Measurements from ENCODE around the gene DCAKD.

DCAKD gene

DNA sequence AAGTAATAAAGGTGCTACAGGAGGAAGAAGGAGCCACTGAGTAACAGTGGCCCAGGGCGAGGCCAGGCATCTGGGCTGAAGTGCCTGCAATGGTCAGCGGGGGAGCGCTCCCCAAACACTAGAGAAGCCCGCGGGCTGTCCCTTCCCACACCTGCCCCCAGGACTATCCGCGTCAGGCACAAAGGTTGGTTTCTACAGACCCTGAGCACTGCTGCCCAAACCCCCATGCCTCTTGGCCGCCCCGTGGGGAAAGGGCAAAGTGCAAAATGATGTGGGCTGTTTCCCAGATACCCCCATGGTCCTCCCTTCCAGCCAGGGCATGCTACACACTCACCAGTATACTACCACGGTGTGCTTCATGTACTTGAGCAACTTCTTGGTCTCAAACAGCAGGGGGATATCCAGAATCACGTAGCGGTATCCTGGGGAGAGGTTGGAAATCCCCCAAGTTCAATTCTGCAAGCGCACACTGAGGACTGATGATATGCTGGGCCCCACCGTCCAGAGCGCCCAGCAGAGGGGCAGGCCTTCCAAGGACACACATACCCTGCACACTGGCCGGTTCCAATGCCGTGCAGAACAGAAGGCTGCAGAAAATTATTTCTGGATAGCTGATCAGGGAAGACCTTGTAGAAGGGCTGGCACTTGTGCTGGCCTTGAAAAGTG lies 21.5 kb downstream of the DCAKD start:
- no peak for DNase-seq

DNA sequence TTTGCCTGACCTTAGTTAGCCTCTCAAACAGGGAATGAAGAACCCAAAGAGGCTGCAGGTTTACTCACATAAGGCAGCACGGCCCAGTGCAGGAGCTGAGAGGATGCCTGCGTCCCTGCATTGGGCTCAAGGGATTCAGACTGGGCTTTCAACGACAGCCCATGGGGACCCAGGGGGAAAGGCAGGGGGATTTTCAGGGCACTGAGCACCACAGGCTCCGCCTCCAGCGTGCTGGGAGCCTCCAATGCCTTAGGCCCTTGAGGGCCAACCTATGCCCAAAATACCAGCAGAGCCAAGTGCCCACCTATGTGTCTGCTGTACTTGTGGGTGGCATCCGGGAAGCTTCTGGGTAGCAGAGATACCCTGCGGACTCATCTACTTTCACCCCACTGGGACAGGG lies 22.3 kb downstream of the DCAKD start:
- DNase-seq = no peak

DNA sequence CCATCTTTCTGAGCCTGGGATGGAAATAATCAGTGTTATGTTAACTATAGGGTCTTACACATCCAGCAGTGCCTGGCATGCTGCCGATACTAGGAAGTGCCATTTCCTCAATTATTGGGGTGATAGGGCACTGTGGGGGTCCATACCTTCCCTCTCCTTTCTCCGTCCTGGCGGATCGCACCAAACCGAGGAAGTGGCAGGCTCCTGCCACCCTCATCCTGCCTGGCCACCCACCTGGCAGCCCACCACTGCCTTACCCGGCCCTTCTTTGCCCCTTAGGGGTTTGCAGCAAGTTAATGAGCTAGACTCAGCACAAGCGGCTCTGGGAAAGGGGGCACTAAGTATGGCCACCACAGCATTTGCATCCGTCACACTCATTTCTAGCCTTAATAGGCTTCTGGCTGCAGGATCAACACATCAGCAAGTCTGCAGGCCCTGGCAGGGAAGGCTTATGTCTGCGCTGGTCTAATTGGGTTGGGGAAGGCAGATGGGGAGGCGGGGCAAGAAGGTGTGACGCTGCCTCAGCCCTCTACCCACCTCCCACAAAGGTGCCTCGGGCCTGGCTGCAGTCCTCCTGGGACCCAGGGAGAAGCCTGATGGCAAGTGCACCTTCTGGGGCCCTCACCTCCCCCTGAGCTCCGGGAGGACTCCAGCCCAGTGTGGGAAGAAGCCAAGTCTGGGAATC lies 28.6 kb downstream of the DCAKD start:
- DNase-seq = no peak

DNA sequence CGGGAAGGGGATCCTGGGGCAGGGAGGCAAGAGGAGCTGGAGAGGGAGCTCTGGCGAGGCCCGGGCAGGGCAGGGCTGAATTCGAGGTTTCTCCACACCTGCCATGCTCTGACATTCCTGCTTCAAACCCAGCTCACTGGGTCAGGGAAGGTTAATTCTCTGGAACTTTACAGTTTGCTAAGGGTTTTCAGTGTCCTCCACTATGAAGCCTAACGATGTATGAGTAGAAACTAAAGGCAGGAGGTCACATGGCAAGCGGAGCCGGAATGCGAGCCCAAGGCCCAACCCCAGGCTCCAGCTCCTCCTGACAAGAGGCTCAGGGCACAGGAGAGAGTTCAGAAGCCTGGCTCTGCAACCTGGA lies 29.2 kb downstream of the DCAKD start:
- no peak for DNase-seq

DNA sequence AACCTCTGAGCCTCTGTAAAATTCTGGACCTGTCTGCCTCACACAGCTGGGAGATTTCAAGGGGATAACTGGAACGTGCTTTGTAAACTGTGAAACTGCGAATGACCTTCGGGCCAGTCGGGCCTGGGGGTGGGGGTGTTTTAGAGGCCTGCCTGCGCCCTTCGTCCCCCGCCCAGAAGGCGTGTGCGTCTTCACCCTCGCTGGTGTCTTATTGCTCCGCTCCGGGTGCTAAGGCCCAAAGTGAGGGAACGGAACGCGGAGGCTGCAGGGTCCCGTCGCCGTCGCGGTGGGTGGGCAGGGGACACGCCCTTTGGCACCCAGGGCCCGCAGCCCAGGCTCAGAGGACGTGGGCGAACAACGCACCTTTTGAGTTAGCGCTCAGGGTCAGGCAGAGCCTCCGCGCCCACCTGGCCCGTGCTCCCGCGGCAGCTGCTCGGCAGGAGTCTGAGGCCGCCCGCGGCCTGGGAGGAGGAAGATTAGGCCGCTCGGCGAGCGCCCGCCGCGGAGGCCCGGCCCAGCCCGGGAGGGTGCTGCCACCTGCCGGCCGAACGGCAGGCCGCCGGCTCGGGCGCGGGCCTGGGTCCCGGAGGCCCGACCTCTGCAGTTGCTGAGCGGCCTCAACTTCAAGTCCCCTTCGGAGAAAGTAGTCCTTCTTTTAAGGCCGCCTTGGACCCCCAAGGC lies 29.7 kb downstream of the DCAKD start:
- peak; percentile 55 for DNase-seq

DNA sequence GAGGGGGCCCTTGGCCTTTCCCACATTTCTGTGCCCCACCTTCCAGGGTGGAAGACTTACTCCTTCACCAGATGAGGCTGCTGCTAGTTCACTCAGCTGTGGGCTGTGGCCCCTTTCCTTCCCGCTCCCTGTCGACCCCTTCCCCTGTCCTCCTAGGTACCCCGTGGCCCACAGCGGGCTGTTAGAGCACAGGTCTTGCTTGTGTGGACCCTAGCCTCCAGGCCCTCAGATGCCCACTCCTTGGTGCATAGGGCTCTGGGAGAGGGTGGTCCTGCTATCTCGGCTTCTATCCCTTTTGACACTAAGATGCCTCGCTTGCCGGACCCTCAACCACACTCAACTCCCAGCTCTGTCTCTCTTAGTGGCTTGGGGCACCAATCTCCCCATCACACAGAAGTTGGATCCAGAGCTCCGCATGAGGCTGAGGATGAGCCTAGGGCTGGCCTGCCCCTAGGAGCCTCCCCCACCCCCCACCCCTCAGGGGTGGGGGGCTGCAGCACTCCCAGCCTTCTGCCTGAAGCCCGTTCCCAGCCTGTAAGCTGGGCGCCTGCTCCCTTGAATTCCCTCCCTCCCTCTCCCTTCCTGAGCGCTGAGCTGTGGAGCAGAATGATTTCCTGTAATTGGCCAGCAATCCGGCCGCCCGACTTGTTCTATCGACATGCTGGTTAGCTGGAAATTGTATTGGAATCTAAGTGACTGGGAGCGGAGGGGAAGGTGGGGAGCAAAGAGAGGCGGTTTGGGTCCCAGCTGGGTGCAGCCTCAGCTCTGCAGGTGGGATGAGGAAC lies 30.9 kb downstream of the DCAKD start:
- DNase-seq = no peak

DNA sequence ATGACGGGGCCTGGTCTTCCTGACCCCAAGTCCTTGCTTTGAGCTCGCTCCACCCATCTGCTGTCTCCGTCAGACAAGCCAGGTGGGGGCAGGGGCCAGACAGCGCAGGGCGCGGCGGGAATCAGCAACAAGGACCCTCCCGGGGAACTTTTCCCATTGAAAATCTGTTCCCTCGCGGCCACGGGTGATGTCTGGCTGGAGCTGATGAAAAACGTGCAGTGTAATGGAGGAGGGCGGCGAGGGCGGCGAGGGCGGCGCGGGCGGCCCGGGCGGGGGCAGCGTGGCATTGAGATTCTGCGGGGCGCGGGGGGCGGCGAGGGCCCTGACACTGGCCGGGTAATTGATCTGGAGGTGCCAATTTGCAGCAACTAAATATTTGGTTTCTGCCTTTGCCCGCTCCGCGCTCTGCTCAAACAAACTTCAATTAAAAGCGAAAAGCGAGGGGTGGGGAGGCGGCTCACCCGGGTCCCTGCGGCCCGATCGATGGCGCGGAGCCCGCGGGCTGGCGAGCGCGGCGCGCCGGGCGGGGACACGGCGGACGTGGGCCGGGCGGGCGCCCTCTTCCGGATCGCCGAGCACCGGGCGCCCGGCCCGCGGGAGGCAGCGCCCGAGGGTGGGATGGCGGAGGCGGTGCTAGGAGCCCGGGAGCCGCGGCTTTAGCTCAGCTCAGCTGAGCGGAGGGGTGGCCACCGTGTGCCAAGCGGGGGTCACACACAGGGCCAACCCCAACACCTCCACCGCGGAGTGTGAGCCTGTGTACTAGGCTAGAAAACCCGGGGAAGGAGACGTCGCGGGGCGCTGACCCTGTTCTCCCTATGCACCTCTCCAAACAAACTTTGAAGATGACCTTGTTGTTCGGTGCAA lies 32.4 kb downstream of the DCAKD start:
- DNase-seq = peak; percentile 24

DNA sequence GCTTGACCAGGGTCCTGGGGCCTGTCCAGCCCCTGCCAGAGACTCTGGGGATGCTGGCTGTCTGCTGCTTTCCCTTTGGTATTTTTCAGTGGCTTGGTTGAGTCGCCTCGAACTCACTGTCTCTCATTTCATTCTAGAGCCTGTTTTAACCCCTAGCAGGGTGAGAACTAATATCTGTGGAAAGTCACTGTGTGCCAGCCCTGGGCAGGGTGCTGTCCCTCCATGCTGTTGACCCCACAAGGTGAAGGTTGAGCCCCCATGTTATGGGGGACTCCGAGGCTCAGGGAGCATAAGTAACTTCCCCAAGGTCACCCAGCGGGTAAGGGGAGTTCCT lies 33.0 kb downstream of the DCAKD start:
- DNase-seq = no peak

DNA sequence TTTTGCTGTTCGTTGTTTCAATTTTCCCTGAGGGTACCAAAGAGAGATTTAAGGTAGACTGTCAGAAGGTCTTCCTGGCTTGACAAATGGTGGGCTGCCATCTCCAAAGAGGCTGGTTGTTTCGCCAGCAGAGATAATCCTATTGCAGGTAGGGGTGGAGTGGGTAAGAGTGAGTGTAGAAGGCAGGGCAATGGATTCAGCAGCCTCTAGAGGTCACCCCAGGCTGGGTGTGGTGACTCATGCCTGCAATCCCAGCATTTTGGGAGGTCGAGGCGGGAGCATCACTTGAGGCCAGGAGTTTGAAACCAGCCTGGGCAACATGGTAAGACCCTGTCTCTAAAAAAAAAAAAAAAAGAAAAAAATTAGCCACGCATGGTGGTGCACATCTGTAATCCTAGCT lies 34.6 kb downstream of the DCAKD start:
- DNase-seq = no peak

DNA sequence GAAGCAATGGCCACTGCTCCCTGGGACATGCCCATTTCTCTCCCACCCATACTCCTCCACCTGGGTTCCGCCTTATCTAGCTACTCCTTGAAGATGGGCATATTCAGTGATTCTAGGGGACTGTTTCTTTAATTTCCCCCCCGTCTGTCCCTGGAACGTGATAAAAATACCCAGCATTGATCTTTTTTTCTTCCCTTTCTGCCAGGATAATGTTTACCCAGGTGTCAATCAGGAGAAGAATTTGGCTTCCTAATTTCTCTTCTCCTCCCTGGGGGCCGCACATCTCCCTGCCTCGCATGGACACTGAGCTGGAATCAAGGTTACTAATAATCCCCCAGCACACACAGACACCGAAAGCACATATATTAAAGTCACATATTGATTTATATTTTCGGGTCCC lies 35.2 kb downstream of the DCAKD start:
- DNase-seq = no peak

DNA sequence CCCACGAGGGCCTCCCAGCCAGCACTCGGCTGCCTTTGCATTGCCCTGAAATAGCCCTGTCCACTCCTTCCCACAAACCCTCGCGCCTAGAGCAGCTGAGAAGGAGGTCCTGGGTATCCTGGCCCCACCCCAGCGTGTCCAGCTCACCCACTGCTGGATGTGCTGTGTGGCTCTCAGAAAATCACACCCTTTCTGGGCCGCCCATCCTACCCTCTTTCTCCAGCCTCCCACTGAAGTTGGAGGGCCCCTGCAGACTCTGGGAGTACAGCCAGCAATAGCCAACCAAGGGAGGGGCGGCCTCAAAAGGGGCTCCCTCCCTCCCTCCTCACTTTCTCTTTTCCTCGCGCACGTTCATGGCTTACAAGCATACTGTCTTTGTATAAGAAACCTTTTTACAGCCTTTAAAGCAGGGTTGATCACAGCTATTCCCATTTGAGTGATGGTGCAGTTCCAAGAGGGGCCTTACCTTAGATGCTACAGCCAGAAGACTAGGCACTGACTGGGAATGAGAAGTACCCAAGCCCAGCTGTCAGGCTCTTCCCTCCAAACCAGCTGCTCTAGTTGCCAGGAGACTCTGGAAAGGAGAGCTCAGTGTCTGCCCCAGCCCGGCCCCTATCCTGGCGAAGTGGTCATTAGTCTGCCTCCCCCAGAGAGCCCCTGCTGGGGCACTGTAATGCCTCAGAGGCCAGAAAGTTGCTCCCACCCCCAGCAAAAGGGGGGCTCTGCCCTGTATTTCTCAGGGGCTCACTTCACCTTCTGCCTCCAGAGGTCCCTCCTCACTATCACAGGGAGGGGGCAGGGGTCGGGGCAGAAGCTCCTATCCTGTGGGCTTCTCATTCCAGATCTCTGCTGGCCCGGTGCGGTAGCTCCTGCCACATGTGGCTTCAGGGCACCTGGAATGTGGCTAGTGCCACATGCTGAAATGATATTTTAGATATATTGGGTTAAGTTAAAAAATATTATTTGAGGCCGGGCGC lies 38.1 kb downstream of the DCAKD start:
- no peak for DNase-seq

DNA sequence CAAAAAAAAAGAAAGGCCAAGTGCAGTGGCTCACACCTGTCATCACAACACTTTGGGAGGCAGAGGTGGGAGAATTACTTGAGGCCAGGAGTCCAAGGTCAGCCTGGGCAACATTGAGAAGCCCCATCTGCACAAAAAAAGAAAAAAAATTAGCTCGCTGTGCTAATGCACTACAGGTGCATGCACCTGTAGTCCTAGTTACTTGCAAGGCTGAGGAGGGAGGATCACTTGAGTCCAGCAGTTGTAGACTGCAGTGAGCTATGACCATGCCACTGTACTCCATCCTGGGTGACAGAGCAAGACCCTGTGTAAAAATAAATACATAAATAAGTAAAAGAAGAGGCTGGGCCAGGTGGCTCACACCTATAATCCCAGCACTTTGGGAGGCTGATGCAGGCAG lies 39.7 kb downstream of the DCAKD start:
- DNase-seq = no peak

DNA sequence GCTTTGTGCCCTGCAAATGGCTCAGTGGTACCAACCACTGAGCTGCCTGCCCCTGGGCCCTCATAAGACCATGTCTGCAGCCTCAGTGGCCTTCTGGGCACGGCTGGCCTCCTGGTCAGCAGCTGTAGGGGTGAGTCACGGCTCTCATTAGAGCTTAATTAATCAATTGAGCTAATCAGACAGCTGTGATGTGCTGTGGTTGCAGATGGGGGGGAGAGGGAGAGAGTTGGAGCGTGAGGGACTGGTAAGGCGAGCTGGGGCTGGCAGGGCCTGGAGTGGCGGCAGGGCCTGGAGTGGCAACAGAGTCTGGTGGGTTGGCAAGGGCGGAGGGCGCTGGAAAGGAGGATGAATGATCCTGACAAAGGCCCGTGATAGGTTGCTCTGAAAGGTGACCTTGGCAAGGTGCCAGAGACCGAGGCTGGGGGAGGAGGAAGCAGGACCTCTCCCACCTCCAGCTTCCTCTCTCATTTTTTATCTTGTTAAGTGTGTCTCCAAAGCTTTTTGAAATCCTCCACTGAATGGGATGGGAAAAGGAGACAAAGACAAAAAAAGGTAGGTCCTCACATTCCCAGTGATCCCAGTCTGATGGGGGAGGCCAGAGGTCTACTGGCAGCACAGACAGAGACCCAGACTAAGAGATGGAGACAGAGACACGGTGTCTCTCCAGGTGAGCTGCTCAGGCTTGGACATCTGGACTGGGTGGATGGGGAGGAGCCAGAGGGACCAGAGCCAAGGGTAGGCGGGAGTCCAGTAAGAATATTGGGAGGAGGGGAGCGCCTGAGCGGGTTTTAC lies 41.6 kb downstream of the DCAKD start:
- DNase-seq = no peak

DNA sequence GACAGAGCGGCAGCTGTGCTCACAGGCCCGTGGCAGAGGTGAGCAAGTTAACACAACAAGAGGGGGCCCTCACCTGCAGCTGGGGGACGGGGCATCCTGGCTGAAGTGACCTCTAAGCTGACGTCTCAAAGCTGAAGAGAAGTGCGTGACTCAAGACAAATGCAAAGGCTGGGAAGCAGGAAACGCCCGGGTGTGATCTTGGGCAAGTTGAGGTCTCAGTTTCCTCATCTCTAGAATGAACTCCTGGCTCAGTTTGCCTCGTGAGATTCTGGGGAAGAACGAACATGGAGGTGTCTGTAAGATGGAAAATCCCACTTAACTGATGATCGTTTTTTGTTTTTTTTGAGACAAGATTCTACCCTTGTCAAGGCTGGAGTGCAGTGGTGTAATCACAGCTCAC lies 43.2 kb downstream of the DCAKD start:
- no peak for DNase-seq

DNA sequence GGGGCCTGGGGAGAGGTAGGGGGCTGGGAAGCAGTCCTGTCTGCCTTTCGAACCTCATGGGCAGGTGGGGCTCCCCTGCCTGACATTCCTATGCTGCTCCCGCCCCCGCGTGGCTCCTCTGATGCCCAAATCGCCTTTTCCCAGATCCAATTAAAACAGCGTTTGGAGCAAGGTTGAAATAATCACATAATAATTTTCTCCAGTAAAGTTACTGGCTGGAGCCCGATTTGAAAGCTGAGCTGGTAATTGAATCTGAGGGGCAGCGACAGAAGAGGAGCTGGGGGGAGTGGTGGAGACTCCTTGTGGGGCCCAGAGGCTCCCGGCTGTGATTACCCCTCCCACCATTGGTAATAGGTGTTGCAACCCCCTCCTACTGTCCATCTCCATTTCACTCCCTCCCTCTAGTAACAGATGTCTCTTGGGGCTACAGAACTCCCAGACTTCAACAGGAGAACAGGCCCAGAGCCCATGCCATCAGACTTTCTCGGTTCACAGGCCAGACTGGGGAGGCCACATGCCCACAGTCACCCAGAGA lies 44.4 kb downstream of the DCAKD start:
- DNase-seq = no peak

DNA sequence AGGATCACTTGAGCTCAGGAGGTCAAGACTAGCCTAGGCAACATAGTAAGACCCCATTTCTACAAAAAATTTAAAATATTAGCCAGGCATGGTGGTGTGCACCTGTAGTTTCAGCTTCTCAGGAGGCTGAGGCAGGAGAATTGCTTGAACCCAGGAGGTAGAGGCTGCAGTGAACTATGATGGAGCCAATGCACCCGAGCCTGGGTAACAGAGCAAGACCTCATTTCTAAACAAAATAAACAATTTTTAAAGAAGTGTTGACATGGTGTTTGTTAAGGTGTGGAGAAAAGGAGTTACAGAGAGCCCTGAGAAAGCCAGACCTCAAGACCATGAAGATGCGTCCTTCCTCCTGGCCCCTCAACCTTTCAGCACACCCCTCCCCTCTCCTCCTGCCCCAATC lies 45.7 kb downstream of the DCAKD start:
- DNase-seq = no peak

DNA sequence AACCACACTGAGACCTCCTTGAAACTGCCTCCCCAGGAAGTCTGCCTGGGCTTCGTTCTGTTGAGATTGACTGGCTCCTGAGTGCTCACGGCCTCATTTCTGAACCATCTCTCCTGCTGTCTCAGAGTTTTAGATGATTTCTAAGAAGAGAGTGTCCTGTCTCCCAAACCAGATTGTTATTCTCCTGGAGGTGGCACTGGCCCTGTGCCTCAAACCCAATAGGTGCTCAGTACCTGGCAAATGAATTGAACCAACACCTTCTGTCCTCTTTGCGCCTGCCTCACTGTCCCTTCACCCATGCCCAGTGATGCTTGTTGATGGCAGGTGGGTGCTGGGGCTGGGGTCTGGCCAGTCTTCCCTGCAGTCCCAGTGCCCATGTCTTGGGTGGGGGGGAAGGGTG lies 47.0 kb downstream of the DCAKD start:
- no peak for DNase-seq

DNA sequence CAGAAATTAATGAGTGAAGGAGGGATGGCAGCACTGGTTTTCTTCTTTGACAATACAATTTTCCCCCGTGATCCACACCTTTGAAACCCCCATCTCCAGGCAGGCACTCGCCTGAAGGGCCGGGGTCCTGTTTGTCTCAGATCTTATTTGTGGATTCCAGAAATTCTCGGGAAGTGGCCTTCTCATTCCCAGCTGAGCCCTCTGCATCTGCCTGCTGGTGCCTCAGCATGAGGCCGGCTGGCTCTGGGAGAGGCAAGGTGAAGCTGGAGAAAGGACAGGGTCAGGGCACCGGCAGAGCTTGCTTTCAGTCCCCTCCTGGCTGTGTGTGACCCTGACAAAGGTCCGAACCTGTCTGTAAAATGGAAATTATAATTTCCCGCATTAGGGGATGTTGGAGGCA lies 47.6 kb downstream of the DCAKD start:
- DNase-seq = no peak

DNA sequence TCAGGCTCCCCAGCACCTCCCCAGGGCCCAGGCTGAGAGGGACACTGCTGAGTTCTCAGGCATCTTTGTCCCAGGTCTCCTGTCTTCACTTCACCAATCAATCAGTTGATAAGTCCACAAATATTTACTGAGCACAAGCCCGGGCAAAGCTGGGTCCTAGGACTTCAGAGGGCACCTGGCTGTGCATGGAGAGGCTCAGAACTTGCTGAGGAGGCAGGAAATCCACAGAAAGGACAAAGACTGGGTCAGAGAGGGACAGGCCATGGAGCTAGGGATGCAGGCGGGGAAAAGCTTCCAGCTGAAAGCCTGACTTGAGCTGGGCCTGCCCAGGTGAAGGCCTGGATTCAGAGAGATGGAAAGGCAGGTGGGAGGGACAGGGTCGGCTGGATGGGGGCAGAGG lies 50.1 kb downstream of the DCAKD start:
- DNase-seq = no peak

DNA sequence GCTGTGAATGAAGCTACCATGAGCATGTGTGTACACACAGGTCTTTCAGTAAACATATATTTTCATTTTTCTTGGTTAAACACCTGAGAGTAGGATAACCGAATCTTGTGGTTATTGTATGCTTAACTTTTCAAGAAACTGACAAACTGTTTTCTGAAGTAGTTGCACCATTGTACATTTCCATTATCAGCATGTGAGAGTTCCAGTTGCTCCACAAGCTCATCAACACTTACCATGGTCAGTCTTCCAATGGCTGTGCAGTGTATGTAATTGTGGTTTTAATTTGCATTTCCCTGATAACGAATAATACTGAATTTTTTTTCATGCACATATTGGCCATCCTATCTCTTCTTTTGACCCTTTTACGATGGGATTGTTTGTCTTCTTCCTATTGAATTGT lies 52.0 kb downstream of the DCAKD start:
- DNase-seq = no peak

DNA sequence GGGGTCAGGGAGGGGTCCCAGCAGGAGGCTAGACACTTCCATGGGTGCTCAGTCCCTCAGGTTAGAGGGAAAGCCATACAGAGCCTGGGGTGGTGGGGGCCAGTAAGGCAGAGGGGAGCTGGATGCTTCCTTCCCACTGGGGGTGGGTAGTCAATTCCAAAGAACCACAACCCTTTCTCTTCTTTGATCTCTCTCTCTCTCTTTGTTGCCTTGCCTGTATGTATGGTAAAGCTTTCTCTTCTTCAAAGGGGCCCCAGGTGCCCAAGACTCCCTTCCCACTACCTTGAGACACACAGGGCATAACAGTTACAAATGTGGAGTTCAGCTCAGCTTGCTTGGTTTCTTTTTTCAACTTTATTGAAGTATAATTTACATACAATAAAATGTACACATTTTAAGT lies 52.8 kb downstream of the DCAKD start:
- DNase-seq = no peak
